Motor neuron (in vitro differentiated cells): ENCODE measurements around the gene AMZ1. TPM values are rescaled to one million over a fixed set of nuclear protein-coding genes. Genes with fewer than 3 reads are reported as not detected.
"Not testable (repeated sequence)": the region's sequence is repeated elsewhere in the genome, so short reads cannot be mapped to it uniquely, and the experiment has no call there.

Experiments
- ATAC-seq, 8 experiments: fragments of 200-7000 bp; cut with Tn5 transposase; replicated peaks in 6 of 8; 2 replicates each; pipeline ENCODE4 v1.8.0; 2021; ENCODE audit warnings: mild to moderate bottlenecking in 8 of 8, moderate library complexity in 8 of 8
- H3K27ac ChIP-seq, 2 donors: fragments of 250-450 bp; sonication (Bioruptor Pico); 2 replicates each; pipeline ENCODE4 v1.9.0; 2021; ENCODE audit warnings: antibody characterized with exemption in 2 of 2, mild to moderate bottlenecking in 2 of 2, moderate library complexity in 1 of 2
- H3K4me1 ChIP-seq, 2 donors: fragments of 250-450 bp; sonication (Bioruptor Pico); replicated peaks in 1 of 2; 2 replicates each; pipeline ENCODE4 v1.6.1; 2021; ENCODE audit warnings: antibody characterized with exemption in 2 of 2, mild to moderate bottlenecking in 2 of 2, moderate library complexity in 1 of 2
- H3K4me3 ChIP-seq, 5 donors: fragments of 250-450 bp; sonication (Bioruptor Pico); 2 replicates each; pipeline ENCODE4 v1.9.0; 2021; ENCODE audit warnings: antibody characterized with exemption in 5 of 5, mild to moderate bottlenecking in 5 of 5, moderate library complexity in 4 of 5
- WGBS, 10 experiments: fragments of 450-650 bp; shearing (Covaris generic); methylation state at CpG; one replicate each; pipeline ENCODE4 v1.0.0; 2022; 5-methylcytosine and 5-hydroxymethylcytosine counted together
- in situ Hi-C, 9 experiments: fragments of 400-800 bp; cut with MboI; loops; one replicate each; pipeline ENCODE4 v1.15.0; 2021; ENCODE audit warnings: low sequenced_read_pairs in 9 of 9, low pct_unique_long_range_greater_than_20kb in 2 of 9; ENCODE audit not compliant: unreplicated experiment in 9 of 9
- total RNA-seq, 8 experiments: library from RNA; unstranded; fragments of 300-600 nt; gene quantifications; 2 replicates each; pipeline versions ENCODE4 v1.2.3 to v1.2.4, GENCODE V29; 2022

Gene AMZ1
- total RNA-seq, 8 experiments from 2014 or later, result 0.64 to 3.7 (median 1.1) TPM

DNA sequence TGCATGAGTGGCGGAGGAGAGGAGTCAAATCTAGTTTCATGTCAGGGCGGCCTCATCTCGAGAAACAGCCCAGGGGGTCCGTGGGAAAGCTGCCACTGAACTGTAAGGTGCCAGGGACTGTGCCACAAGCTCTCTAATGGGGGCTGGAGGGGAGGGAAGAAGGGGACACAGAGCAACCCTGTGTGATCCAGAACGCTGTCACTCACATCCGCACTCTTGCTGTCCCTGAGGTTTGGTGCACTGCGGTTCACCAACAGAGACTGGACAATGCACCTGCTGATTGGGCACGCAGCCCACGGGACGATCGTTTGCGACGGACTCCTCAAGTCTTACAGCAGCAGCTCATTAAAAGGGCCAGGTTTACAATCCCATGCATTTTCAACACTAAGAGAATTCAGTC lies 47.7 kb downstream of the AMZ1 start:
- H3K4me3 ChIP-seq, result no peak overlapping the region
- in situ Hi-C loops, result no loop called here
- WGBS, 10 experiments, result 81 to 100% (median 87%) methylated on average over 2 to 7 of the region's 13 CpGs; no CpG with 5 or more reads in 5 of the 10 experiments
- H3K4me1 ChIP-seq, result peaks cover 18 to 24% of the 10 kb centered on the region in 2 donors
- H3K27ac ChIP-seq, result peak overlapping the region in 1 of 2 donors; percentile 43
- no peak for ATAC-seq

DNA sequence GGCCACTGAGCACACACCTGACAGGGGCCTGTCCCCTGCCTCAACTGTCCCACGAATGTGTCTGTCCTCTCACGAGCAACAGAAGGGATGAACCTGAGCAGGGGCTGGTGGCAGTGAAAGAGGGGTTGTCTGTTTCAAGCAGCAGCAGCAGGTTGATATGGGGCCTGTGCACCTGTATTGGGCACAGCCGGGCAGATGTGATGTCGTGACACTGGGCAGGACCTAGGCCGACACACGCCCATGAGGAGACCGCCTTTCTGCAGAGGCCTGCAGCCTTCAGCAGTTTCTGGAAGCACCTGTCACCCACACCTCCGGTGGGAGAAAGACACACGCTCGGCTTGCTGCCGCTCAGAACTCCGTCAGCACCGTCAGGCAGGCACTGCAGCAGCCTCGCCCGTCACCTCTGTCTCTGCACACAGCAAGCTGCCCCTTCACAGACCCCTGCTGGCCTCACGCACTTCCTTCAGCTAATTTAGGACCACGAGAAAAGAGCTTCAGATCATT lies 48.5 kb downstream of the AMZ1 start:
- H3K4me1 ChIP-seq, result peaks cover 18 to 24% of the 10 kb centered on the region in 2 donors
- in situ Hi-C loops, result no loop called here
- no peak overlapping the region for H3K27ac ChIP-seq
- H3K4me3 ChIP-seq, result no peak overlapping the region
- ATAC-seq, result no peak
- WGBS, 10 experiments, result 66 to 100% (median 94%) methylated on average over 2 to 13 of the region's 17 CpGs; no CpG with 5 or more reads in 5 of the 10 experiments

DNA sequence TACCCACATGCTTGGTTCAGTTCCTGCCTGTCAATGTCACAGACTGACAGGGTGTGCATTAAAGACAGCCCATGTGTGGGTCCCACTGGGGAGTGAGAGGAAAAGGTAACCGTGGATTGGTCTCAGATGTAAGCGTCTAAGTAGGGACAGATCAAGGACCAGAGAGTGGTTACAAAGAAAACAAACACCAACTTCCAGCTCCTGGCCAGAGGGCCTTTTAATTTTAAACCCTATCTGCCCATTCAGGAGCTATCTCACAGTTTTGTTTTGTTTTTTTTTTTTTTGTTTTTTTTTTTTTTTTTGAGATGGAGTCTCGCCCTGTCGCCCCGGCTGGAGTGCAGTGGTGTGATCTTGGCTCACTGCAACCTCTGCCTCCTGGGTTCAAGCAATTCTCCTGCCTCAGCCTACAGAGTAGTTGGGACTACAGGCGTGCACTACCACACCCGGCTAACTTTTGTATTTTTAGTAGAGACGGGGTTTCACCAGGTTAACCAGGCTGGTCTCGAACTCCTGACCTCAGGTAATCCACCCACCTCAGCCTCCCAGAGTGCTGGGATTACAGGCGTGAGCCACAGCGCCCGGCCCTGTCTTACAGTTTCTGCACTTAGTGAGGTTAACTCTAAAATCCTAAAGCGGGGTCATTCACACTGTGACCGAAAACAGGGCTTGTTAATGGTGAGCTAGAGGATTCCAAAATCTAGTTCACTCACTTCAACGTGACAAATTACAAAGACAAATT lies 49.2 kb downstream of the AMZ1 start:
- WGBS, 10 experiments, result 80 to 100% (median 93%) methylated on average over 1 to 8 of the region's 15 CpGs; no CpG with 5 or more reads in 3 of the 10 experiments
- ATAC-seq, H3K27ac ChIP-seq, in situ Hi-C loops, H3K4me3 ChIP-seq: not testable (repeated sequence)
- peaks cover 18 to 24% of the 10 kb centered on the region in 2 donors for H3K4me1 ChIP-seq

DNA sequence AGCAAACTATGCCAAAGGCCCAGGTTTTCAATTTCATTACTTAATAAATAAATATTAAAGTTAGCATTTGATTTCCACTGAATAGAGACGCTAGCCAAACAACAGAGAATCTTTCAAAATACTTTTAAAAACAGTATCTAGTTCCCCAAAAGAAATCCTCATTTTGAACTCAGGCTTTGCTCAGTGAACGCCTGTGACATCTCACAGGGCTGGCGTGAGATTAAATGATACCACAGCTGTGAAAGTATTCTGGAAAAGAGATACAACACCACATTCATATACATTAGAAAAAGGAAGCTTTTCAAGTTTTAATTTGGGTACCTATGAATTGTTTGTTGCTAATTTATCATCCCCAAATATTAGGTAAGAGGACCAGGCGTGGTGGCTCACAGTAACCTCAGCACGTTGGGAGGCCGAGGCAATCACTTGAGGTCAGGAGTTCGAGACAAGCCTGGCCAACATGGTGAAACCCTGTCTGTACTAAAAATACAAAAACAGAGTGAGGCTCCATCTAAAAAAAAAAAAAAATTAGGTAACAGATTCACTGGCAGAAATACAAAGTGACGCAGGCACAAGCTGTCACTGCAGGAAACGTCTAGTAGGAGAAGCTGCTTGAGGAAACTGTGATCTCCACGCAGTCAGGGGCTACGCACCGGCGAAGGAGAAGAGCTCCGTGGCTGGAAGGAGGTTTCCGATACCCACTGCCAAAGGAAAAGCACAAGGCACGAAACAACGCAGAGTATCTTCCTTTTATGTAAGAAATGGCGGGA lies 50.0 kb downstream of the AMZ1 start:
- WGBS, 10 experiments, result 85 to 100% (median 91%) methylated on average over 5 to 18 of the region's 18 CpGs
- no peak for ATAC-seq
- no peak overlapping the region for H3K4me3 ChIP-seq
- H3K4me1 ChIP-seq, result peaks cover 18 to 24% of the 10 kb centered on the region in 2 donors
- in situ Hi-C loops, result no loop called here
- H3K27ac ChIP-seq, result no peak overlapping the region

DNA sequence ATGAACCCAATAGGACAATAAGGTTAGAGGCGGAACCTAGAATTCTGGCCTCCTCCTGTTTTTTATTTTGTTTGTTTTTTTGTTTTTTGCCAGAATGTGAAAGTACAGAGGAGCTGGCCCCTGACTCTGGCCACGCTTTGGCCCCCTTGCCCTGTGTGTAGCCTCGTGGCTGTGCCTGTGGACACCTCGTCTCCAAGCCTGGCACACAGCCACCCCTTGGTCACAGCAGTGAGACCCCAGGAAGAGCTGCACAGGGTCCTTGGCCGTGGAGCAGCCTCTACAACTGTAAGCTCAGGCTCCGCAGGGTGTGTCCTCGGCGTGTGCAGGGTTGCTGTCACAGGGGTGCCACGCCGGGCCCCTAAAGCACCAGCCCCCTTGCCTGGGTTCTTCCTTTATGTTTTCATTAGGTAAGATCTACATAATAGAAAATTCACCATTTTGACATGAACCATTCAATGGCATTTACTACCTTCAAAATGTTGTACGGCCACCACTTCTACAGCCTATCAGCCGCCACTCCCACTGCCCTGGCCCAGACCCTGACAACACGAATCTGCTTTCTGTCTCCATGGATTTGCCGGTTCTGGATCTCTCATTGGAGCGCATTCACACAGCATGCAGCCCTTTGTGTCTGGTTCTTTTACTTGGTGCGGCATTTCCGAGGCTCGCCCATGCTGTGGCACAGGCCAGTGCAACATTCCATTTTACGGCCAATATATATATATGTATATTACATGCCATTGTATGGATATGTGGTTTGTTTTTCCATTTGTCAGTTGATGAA lies 51.0 kb downstream of the AMZ1 start:
- WGBS, 10 experiments, result 89 to 100% (median 97%) methylated on average over 1 to 13 of the region's 19 CpGs; no CpG with 5 or more reads in 2 of the 10 experiments
- in situ Hi-C loops, result no loop called here
- ATAC-seq, result no peak
- H3K27ac ChIP-seq, result no peak overlapping the region
- no peak overlapping the region for H3K4me3 ChIP-seq
- peaks cover 17 to 19% of the 10 kb centered on the region in 2 donors for H3K4me1 ChIP-seq

DNA sequence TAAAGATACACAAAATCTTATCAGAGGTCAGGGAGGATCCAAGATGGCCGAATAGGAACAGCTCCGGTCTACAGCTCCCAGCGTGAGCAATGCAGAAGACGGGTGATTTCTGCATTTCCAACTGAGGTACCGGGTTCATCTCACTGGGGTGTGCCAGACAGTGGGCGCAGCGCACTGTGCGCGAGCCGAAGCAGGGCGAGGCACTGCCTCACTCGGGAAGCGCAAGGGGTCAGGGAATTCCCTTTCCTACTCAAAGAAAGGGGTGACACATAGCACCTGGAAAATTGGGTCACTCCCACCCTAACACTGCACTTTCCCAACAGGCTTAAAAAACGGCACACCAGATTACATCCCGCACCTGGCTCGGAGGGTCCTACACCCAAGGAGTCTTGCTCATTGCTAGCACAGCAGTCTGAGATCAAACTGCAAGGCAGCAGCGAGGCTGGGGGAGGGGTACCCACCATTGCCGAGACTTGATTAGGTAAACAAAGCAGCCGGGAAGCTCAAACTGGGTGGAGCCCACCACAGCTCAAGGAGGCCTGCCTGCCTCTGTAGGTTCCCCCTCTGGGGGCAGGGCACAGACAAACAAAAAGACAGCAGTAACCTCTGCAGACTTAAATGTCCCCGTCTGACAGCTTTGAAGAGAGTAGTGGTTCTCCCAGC lies 55.7 kb downstream of the AMZ1 start:
- H3K4me1 ChIP-seq, in situ Hi-C loops, H3K27ac ChIP-seq, H3K4me3 ChIP-seq, ATAC-seq: not testable (repeated sequence)
- WGBS, 10 experiments, result 100% methylated on average over 1 to 4 of the region's 20 CpGs; no CpG with 5 or more reads in 4 of the 10 experiments

DNA sequence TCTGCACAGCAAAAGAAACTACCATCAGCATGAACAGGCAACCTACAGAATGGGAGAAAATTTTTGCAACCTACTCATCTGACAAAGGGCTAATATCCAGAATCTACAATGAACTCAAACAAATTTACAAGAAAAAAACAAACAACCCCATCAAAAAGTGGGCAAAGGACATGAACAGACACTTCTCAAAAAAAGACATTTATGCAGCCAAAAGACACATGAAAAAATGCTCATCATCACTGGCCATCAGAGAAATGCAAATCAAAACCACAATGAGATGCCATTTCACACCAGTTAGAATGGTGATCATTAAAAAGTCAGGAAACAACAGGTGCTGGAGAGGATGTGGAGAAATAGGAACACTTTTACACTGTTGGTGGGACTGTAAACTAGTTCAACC lies 60.7 kb downstream of the AMZ1 start:
- H3K4me1 ChIP-seq, H3K4me3 ChIP-seq, in situ Hi-C loops, H3K27ac ChIP-seq, ATAC-seq: not testable (repeated sequence)

DNA sequence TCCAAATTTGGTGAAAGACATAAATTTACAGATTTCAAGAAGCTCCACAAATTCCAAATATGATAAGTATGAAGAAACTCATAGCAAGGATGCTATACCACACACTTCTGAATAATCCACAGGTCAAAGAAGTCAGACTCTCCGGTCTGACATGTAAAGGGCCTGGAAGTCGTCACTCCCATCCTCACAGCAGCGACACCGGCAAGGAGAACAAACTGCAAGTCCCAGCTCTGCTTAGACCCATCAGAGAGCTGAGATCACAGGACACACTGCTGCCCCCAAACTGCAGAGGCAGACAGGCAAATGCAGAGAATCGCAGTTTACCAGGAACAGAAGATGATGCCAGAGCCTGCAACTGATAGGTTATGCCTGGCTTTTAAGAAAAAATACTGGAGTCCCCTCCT lies 62.0 kb downstream of the AMZ1 start:
- H3K4me3 ChIP-seq, result no peak overlapping the region
- ATAC-seq, result no peak
- 81 to 100% (median 100%) methylated on average over 1 to 5 of the region's 5 CpGs; no CpG with 5 or more reads in 3 of the 10 experiments for WGBS, 10 experiments
- in situ Hi-C loops, result no loop called here
- H3K27ac ChIP-seq, result no peak overlapping the region
- H3K4me1 ChIP-seq, result no peaks in the 10 kb centered on the region

DNA sequence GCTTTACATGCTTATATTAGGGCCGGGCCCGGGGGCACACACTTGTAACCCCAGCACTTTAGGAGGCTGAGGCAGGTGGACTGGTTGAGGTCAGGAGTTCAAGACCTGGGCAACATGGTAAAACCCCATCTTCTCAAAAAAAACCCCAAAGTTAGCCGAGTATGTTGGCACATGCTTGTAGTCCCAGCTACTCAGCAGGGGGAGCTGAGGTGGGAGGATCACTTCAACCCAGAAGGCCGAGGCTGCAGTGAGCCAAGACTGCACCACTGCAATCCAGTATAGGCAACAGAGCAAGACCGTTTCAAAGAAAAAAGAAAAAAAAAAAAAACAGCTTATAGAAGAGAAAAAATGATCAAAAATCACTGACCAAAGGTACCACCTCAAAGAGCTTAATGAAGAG lies 63.1 kb downstream of the AMZ1 start:
- no peaks in the 10 kb centered on the region for H3K4me1 ChIP-seq
- no peak overlapping the region for H3K27ac ChIP-seq
- in situ Hi-C loops, result no loop called here
- WGBS, 10 experiments, result 33 to 94% (median 72%) methylated on average over 1 to 5 of the region's 5 CpGs; no CpG with 5 or more reads in 1 of the 10 experiments
- H3K4me3 ChIP-seq, result no peak overlapping the region
- ATAC-seq, result no peak

DNA sequence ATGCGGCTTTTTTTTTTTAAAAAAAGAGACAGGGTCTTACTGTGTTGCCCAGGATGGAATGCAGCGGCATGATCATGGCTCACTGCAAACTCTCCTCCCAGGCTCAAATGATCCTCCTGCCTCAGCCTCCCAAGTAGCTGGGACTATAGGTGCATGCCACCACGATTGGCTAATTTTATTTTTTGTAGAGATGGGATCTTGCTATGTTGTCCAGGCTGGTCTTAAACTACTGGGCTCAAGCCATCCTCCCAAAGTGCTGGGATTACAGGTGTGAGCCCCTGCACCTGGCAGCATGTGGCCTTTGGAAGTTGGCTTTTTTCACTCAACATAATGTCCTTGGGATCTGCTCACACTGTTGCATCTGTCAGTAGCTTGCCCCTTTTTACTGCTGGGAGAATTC lies 65.1 kb downstream of the AMZ1 start:
- WGBS, 10 experiments, result 89 to 100% (median 100%) methylated on average over 1 to 3 of the region's 3 CpGs; no CpG with 5 or more reads in 3 of the 10 experiments
- Histone ChIP-seq H3K4me3 (no peak overlapping the region), H3K4me1 (peaks cover 11% of the 10 kb centered on the region in 2 donors), H3K27ac (no peak overlapping the region)
- in situ Hi-C loops, result no loop called here
- no peak for ATAC-seq

DNA sequence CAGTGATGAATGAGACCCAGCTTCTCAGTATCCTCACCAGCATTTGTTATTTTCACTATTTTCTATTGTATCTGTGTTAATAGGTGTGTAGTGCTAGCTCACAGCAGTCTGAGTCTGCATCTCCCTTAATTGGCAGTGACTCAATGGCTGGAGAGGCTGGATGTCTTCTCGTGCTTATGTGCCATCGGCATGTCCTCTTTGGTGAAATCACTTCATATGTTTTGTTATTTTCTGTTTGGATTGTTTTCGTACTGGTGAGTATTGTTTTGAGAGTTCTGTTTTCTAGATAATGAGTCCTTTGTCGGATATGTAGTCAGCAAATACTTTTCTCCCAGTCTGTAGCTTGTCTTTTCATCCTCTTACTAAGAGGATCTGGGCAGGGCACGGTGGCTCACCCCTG lies 66.1 kb downstream of the AMZ1 start:
- Histone ChIP-seq H3K27ac (no peak overlapping the region), H3K4me1 (peaks cover 17 to 18% of the 10 kb centered on the region in 2 donors), H3K4me3 (no peak overlapping the region)
- no peak for ATAC-seq
- 89 to 100% (median 97%) methylated on average over 1 to 5 of the region's 5 CpGs; no CpG with 5 or more reads in 2 of the 10 experiments for WGBS, 10 experiments
- in situ Hi-C loops, result no loop called here

DNA sequence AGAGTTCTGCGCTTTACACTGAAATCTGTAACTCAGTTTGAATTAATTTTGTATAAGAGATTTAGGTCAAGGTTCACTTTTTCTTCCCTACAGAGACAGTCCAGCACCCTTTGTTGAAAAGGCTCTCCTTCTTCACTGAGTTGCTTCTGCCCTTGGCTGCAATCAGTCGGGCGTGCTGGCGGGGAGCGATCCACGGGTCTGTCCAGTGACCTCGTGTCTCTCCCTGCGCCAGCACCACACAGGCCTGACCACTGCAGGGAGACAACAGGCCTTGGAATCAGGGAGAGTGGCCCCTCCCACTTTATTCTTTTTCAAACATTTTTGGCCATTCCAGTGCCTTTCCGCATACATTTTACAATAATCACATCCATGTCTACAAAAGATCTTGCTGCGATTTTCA lies 66.9 kb downstream of the AMZ1 start:
- H3K27ac ChIP-seq, result no peak overlapping the region
- peaks cover 25% of the 10 kb centered on the region in 2 donors for H3K4me1 ChIP-seq
- 70 to 100% (median 97%) methylated on average over 1 to 10 of the region's 10 CpGs; no CpG with 5 or more reads in 2 of the 10 experiments for WGBS, 10 experiments
- no peak overlapping the region for H3K4me3 ChIP-seq
- no peak for ATAC-seq
- in situ Hi-C loops, result no loop called here
